Esophagus squamous epithelium (tissue), 5 donors: ENCODE measurements around the gene CACNA2D3. TPM values are rescaled to one million over a fixed set of nuclear protein-coding genes. Genes with fewer than 3 reads are reported as not detected.

Source experiments
- DNase-seq: peaks from one replicate; lab custom pipeline; 2025; lab: John Stamatoyannopoulos, UW
- H3K27ac ChIP-seq, 4 donors: fragments of 200-600 bp; sonication (generic); one replicate each; pipeline ENCODE4 v1.5.1; 2016 to 2019; ENCODE audit warnings: mild to moderate bottlenecking in 1 of 4
- H3K27me3 ChIP-seq, 4 donors: fragments of 200-600 bp; sonication (generic); 1 replicate in 3 of 4; 2 replicates in 1 of 4; pipeline versions ENCODE4 v1.5.1 to v1.6.0; 2017 to 2021; ENCODE audit warnings: antibody characterized with exemption in 1 of 4
- H3K36me3 ChIP-seq, 3 donors: fragments of 200-600 bp; sonication (generic); one replicate each; pipeline ENCODE4 v1.5.1; 2016 to 2019
- H3K4me1 ChIP-seq, 3 donors: fragments of 200-600 bp; sonication (generic); one replicate each; pipeline ENCODE4 v1.5.1; 2017 to 2019
- H3K4me3 ChIP-seq, 4 donors: fragments of 200-600 bp; sonication (generic); 1 replicate in 3 of 4; 2 replicates in 1 of 4; pipeline ENCODE4 v1.5.1; 2016 to 2019; ENCODE audit warnings: mild to moderate bottlenecking in 2 of 4, moderate library complexity in 1 of 4
- H3K9me3 ChIP-seq, 3 donors: fragments of 200-600 bp; sonication (generic); one replicate each; pipeline ENCODE4 v1.5.1; 2016 to 2019
- POLR2A ChIP-seq, 4 donors: fragments of 450-650 bp; IDR thresholded peaks; one replicate each; pipeline ENCODE4 v1.6.1; 2017; ENCODE audit warnings: antibody characterized with exemption in 4 of 4, mild to moderate bottlenecking in 4 of 4, moderate library complexity in 3 of 4
- WGBS, 2 donors: methylation state at CpG; one replicate each; pipeline ENCODE4 v1.1.5; 2018; 5-methylcytosine and 5-hydroxymethylcytosine counted together
- intact Hi-C: fragments of 100-400 bp; cut with DNase I; formaldehyde crosslinking; loops from one replicate; pipeline ENCODE4 v1.15.0; 2022
- total RNA-seq, 4 donors: library from RNA; depleted of rRNA; stranded (reverse); fragments of >200 nt; gene quantifications; one replicate each; pipeline ENCODE4 v1.1.0, GENCODE V29; 2016
- TF ChIP-seq, protein P1 (sequence below), 6 experiments: fragments of 450-650 bp in 4 of 6; fragments of 200-600 bp in 2 of 6; sonication (generic) in 2 of 6; IDR thresholded peaks; one replicate each; pipeline ENCODE4 v1.5.1; 2016 to 2019; ENCODE audit warnings: antibody characterized with exemption in 6 of 6, mild to moderate bottlenecking in 4 of 6, moderate library complexity in 4 of 6
- donor health status: DM: yes; HTN: yes; CAD: no.

Gene CACNA2D3
- total RNA-seq, 4 donors from 2014 or later: 1.2 to 7.1 (median 5.1) TPM

DNA sequence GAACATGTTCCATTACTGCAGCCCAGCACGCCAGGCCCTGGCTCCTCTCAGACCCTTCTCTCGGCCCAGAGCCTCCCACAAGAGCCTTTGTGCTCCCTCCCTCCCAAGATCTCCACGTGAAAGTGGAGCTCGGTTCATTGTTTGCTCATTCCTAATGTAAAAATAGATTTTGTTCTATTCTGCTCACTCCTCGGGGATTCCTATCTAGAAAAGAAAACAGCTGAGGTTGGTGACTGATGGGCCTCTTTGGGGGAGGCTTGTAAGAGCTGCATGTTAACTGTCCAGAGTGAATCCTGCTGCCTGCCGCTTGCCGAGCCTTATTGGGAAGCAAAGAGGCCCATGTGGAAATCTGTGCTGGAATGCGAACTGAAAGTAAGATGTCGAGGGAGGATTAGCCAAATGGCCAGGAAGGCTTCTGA, 538.4 kb downstream of the CACNA2D3 start:
- intact Hi-C loops: no loop called here
- Histone ChIP-seq H3K36me3 (no peaks in the 10 kb centered on the region), H3K4me3 (peak overlapping the region in 1 of 4 donors; percentile 15), H3K27ac (peak overlapping the region in 3 of 4 donors; percentile 54 to 67 (median 59)), H3K4me1 (no peaks in the 10 kb centered on the region), H3K27me3 (no peaks in the 10 kb centered on the region), H3K9me3 (no peaks in the 10 kb centered on the region)
- 58 to 71% methylated on average over 9 of the region's 9 CpGs for WGBS, 2 donors
- no peak for DNase-seq
- TF ChIP-seq, protein P1, sequence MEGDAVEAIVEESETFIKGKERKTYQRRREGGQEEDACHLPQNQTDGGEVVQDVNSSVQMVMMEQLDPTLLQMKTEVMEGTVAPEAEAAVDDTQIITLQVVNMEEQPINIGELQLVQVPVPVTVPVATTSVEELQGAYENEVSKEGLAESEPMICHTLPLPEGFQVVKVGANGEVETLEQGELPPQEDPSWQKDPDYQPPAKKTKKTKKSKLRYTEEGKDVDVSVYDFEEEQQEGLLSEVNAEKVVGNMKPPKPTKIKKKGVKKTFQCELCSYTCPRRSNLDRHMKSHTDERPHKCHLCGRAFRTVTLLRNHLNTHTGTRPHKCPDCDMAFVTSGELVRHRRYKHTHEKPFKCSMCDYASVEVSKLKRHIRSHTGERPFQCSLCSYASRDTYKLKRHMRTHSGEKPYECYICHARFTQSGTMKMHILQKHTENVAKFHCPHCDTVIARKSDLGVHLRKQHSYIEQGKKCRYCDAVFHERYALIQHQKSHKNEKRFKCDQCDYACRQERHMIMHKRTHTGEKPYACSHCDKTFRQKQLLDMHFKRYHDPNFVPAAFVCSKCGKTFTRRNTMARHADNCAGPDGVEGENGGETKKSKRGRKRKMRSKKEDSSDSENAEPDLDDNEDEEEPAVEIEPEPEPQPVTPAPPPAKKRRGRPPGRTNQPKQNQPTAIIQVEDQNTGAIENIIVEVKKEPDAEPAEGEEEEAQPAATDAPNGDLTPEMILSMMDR (IDR thresholded peaks at IDR 0.05): no peak
- TF ChIP-seq POLR2A (IDR thresholded peaks at IDR 0.05): no peak

DNA sequence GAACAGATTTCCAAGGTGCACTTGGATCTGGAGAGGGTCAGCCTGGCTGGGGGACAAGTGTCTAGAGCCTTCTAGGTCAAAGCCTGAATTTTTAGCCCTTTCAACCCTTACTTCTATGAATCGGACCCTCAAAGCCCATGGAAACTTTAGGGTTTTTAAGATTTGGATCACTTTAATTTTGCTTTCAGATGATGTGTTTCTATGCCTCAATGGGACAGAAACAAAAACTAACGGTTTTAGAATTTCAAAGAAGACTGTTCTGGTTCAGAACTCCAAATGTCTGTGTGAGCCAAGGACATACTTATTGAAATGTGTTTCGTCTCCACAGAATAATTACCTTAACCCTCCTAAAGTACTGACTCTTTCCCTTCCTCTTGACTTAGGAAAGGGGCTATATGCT, 538.8 kb downstream of the CACNA2D3 start:
- 74 to 88% methylated on average over 3 of the region's 3 CpGs for WGBS, 2 donors
- intact Hi-C loops: no loop called here
- no peaks in the 10 kb centered on the region for H3K27me3 ChIP-seq
- no peaks in the 10 kb centered on the region for H3K9me3 ChIP-seq
- peak overlapping the region in 3 of 4 donors; percentile 54 to 67 (median 59) for H3K27ac ChIP-seq
- H3K4me3 ChIP-seq: peak overlapping the region in 1 of 4 donors; percentile 15
- no peaks in the 10 kb centered on the region for H3K4me1 ChIP-seq
- DNase-seq: no peak
- TF ChIP-seq, protein P1 (IDR thresholded peaks at IDR 0.05): no peak
- no peak for TF ChIP-seq POLR2A (IDR thresholded peaks at IDR 0.05)
- H3K36me3 ChIP-seq: no peaks in the 10 kb centered on the region

DNA sequence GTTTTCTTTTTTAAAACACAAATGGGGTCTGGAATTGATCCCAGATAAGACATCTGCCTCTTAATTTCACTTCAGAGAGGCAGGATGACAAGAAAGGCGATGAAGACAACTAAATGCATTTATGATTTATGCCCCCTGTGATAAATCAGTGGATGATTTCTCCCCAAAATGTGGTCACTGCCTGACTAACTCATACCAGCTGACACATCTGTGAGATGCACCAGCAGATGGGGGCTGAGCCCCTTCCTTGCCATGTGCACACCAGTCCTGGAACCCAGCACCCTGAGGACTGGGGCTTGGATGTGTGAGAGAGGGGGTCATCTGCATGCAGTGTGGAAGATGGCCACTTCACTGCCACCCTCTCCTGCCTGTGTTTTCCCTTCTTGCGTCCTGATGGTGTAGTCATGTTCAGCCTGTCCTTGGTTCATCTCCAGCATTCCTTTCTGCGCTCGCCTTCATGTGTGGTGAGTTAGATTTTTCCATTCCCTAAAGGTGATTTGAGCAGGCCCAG, 541.2 kb downstream of the CACNA2D3 start:
- Histone ChIP-seq H3K36me3 (no peaks in the 10 kb centered on the region), H3K9me3 (no peaks in the 10 kb centered on the region), H3K4me3 (no peak overlapping the region), H3K4me1 (peaks cover 0 to 10% (median 0%) of the 10 kb centered on the region in 3 donors), H3K27me3 (no peaks in the 10 kb centered on the region), H3K27ac (no peak overlapping the region)
- no peak for DNase-seq
- TF ChIP-seq POLR2A (IDR thresholded peaks at IDR 0.05): no peak
- TF ChIP-seq, protein P1 (IDR thresholded peaks at IDR 0.05): no peak
- 74 to 76% methylated on average over 4 of the region's 4 CpGs for WGBS, 2 donors
- intact Hi-C loops: no loop called here

DNA sequence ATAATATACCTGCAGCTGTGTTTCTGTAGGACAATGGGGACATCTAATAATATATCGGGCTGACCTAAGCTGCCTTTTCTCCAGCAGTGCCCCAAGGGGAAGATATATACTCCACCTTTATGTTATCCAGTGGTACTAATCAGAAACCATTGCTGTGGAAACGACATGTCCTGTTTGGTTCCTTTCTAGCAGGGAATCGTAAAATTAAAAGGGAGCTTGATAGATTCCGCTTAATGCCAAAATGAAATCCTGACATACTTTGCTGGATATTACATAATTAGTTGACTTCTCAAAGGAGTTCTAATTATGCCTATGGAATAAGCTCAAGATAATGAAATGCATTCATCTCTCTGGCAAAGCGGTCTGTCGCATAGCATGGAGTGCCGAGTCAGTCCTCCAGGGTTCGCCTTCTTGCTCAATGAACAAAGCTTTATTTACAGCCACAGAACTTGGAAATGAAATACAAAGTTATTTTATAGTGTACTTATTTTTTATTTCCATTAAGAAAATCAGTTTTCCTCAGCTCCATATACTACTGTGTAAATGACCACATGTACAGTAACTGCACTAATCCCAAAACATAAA, 542.8 kb downstream of the CACNA2D3 start:
- H3K36me3 ChIP-seq: no peaks in the 10 kb centered on the region
- 81 to 89% methylated on average over 8 of the region's 8 CpGs for WGBS, 2 donors
- H3K27ac ChIP-seq: no peak overlapping the region
- no peaks in the 10 kb centered on the region for H3K9me3 ChIP-seq
- H3K4me3 ChIP-seq: no peak overlapping the region
- no peaks in the 10 kb centered on the region for H3K27me3 ChIP-seq
- DNase-seq: no peak
- H3K4me1 ChIP-seq: peaks cover 2 to 26% (median 4%) of the 10 kb centered on the region in 3 donors
- no peak for TF ChIP-seq POLR2A (IDR thresholded peaks at IDR 0.05)
- TF ChIP-seq, protein P1 (IDR thresholded peaks at IDR 0.05): no peak
- intact Hi-C loops: no loop called here

DNA sequence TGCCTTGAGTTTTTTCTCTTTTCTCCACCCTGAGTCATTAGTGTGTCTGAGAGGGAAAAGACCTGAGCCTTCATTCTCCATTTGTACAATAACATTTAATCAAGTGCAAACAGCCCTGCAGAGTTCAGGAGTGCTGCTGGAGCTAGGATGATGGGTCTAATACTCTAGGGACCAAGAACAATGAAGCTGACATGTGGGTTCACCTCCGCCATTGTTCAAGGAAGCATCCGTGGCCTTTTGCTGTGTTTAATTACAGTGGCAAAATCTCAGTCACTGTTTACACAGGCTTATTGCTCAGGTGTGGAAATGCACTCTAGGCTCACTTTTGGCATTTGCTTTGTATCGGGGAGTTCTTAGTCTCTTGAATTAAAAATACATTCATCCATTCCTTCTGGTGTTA, 545.9 kb downstream of the CACNA2D3 start:
- Histone ChIP-seq H3K27ac (peak overlapping the region in 1 of 4 donors; percentile 36), H3K36me3 (no peaks in the 10 kb centered on the region), H3K4me3 (no peak overlapping the region), H3K9me3 (no peaks in the 10 kb centered on the region), H3K27me3 (no peaks in the 10 kb centered on the region), H3K4me1 (peaks cover 8 to 53% (median 10%) of the 10 kb centered on the region in 3 donors)
- no peak for DNase-seq
- TF ChIP-seq POLR2A (IDR thresholded peaks at IDR 0.05): no peak
- TF ChIP-seq, protein P1 (IDR thresholded peaks at IDR 0.05): no peak
- WGBS, 2 donors: 37 to 44% methylated on average over 3 of the region's 3 CpGs
- intact Hi-C loops: no loop called here
